IMR-90 (cell line): ENCODE results near the gene PTGER2.

Source experiments
- CEBPB ChIP-seq: IDR thresholded peaks from 2 replicates; pipeline ENCODE4 v1.6.1; 2012; ENCODE audit warnings: low read depth, low read length, improper control_type of control experiment
- CHD1 ChIP-seq: IDR thresholded peaks from 2 replicates; pipeline ENCODE4 v1.6.1; 2012; ENCODE audit warnings: low read depth, low read length, improper control_type of control experiment
- CTCF ChIP-seq: conservative IDR thresholded peaks from 2 replicates; pipeline ENCODE4 v1.5.1; 2012; ENCODE audit warnings: mild to moderate bottlenecking, low read depth, low read length, improper control_type of control experiment
- MAFK ChIP-seq: IDR thresholded peaks from 2 replicates; pipeline ENCODE4 v1.6.1; 2012; ENCODE audit warnings: low read depth, low read length, improper control_type of control experiment
- MAZ ChIP-seq: IDR thresholded peaks from 2 replicates; pipeline ENCODE4 v1.6.1; 2012; ENCODE audit warnings: low read depth, mild to moderate bottlenecking, low read length, improper control_type of control experiment, moderate library complexity, borderline replicate concordance
- MXI1 ChIP-seq: IDR thresholded peaks from 2 replicates; pipeline ENCODE4 v1.6.1; 2012; ENCODE audit warnings: low read depth, mild to moderate bottlenecking, low read length, moderate library complexity, borderline replicate concordance
- POLR2A ChIP-seq: IDR thresholded peaks from 2 replicates; pipeline ENCODE4 v1.6.1; 2012; ENCODE audit warnings: mild to moderate bottlenecking, low read depth, low read length
- RAD21 ChIP-seq: IDR thresholded peaks from 2 replicates; pipeline ENCODE4 v1.6.1; 2012; ENCODE audit warnings: low read length, improper control_type of control experiment
- RCOR1 ChIP-seq: IDR thresholded peaks from 2 replicates; pipeline ENCODE4 v1.6.1; 2012; ENCODE audit warnings: mild to moderate bottlenecking, low read length, improper control_type of control experiment; ENCODE audit not compliant: insufficient replicate concordance
- RFX5 ChIP-seq: IDR thresholded peaks from 2 replicates; pipeline ENCODE4 v1.8.0; 2012; ENCODE audit warnings: low read depth, mild to moderate bottlenecking, low read length, moderate library complexity
- SMC3 ChIP-seq: fragments of 150-350 bp; IDR thresholded peaks from 2 replicates; pipeline ENCODE4 v1.6.1; 2016; ENCODE audit warnings: low read depth, mild to moderate bottlenecking, antibody characterized with exemption, low read length, moderate library complexity
- USF2 ChIP-seq: fragments of 150-350 bp; IDR thresholded peaks from 2 replicates; pipeline ENCODE4 v1.6.1; 2017; ENCODE audit warnings: mild to moderate bottlenecking, antibody characterized with exemption, low read length, low read depth
- TF ChIP-seq, protein P1 (sequence below): fragments of 150-350 bp; IDR thresholded peaks from 2 replicates; pipeline ENCODE4 v1.6.1; 2016; ENCODE audit warnings: low read depth, mild to moderate bottlenecking, low read length, moderate library complexity, borderline replicate concordance

DNA sequence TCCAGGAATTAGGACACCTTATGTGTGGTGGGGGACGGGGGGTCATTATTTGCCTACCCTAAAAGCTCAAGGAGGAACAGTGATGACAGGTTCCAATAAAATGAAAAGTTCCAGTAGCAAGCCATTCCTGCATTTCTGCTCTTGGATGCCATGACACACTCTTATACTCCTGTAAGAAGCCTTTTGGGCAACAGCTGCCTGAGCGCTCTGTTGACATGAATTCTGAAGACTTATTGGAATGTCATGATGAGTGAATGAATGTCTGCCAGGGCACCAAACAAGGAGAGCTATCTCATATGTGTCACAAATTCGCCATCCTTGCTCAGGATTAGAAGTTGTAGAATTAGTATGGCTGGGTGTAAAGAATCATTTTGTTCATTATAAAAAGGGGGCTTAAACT, 36.3 kb downstream of the PTGER2 start:
- no peak for TF ChIP-seq CTCF
- TF ChIP-seq POLR2A: no peak
- no peak for TF ChIP-seq SMC3
- TF ChIP-seq RAD21: no peak
- no peak for TF ChIP-seq CHD1
- no peak for TF ChIP-seq RFX5
- TF ChIP-seq USF2: no peak
- no peak for TF ChIP-seq MAFK
- TF ChIP-seq CEBPB: no peak
- TF ChIP-seq MXI1: no peak
- no peak for TF ChIP-seq MAZ
- TF ChIP-seq RCOR1: no peak
- TF ChIP-seq, protein P1, sequence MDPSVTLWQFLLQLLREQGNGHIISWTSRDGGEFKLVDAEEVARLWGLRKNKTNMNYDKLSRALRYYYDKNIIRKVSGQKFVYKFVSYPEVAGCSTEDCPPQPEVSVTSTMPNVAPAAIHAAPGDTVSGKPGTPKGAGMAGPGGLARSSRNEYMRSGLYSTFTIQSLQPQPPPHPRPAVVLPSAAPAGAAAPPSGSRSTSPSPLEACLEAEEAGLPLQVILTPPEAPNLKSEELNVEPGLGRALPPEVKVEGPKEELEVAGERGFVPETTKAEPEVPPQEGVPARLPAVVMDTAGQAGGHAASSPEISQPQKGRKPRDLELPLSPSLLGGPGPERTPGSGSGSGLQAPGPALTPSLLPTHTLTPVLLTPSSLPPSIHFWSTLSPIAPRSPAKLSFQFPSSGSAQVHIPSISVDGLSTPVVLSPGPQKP: no peak
